ENCODE data around the gene TPO. TPM values are rescaled to one million over a fixed set of nuclear protein-coding genes. Genes with fewer than 3 reads are reported as not detected.

Gene TPO
- total and polyA plus RNA-seq, 11 donors = 3.0 to 13.8 (median 8.4) TPM

DNA sequence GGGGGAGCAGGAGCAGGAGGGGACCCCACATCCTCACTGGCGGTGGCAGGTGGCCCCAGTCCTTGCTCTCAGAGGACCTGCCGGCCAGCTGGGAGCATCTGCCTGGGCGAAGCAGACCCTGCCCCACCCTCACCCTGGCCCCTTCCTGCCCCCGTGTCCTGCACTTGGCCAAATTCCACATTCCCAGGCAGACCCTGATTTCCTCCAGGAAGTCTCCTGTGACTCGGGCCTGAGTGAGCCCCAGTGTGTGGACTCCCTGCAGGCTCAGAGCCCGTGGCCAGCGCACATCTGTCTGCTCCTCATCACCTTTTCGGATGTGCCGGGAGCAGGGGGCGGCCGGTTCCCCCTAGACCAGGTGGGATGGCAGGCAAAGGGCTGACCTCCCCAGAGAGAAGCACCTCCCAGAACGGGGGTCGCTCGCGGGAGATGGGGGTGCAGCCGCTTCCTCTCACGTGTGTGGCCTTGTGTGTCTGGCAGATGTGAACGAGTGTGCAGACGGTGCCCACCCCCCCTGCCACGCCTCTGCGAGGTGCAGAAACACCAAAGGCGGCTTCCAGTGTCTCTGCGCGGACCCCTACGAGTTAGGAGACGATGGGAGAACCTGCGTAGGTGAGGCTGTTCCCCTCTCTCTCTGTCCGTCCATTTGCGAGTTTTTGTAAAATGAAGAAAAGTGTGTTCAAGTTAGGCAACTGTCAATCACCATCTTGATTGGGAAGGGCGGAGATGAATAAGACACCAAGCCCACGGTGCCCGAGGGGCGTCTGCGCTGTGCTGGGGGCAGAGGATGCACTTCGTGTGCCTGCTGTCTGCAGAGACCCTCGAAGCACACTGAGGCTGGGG lies 90.4 kb downstream of the TPO start:
- H3K9me3 ChIP-seq = no peaks in the 10 kb centered on the region
- ATAC-seq = peak in 3 of 4 donors; percentile 32 to 62 (median 37)
- 67 to 78% (median 71%) methylated on average over 32 to 36 of the region's 36 CpGs for WGBS, 4 donors
- H3K27ac ChIP-seq = peak overlapping the region in 1 of 12 donors; percentile 18
- intact Hi-C loops (cut with DNase I) = no loop called here
- H3K36me3 ChIP-seq = no peaks in the 10 kb centered on the region
- peak in 1 of 5 donors; percentile 38 for DNase-seq
- TF ChIP-seq CTCF (IDR thresholded peaks at IDR 0.05) (no peak), POLR2A (IDR thresholded peaks at IDR 0.05) (no peak)
- H3K4me3 ChIP-seq = no peak overlapping the region
- no peaks in the 10 kb centered on the region for H3K27me3 ChIP-seq
- peaks cover 0 to 10% (median 0%) of the 10 kb centered on the region in 12 donors for H3K4me1 ChIP-seq

DNA sequence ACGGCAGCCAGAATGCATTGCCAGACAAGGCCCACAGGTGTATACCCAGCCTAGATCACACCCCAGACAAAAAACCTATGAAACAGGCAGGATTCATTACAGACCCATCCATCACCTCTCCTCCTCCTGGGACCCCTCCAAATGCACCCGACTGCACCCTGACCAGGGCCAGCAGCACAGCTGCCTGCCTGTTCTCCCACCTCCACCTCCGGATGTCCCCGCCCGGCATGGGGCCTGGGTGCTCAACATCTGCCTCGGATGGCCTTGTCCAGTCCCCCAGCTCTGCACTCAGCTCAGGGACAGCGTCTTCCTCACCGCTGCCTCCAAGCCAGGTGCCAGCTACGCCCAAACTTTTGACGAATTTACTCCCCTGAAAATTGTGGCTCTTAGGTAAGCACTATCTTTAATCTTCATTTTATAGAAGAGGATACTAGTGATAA lies 91.1 kb downstream of the TPO start:
- WGBS, 4 donors = 84 to 91% (median 85%) methylated on average over 10 of the region's 10 CpGs
- H3K4me3 ChIP-seq = no peak overlapping the region
- TF ChIP-seq POLR2A (IDR thresholded peaks at IDR 0.05) = no peak
- no peak for TF ChIP-seq CTCF (IDR thresholded peaks at IDR 0.05)
- ATAC-seq (peak in 1 of 4 donors; percentile 14), DNase-seq (peak in 1 of 5 donors; percentile 15)
- intact Hi-C loops (cut with DNase I) = no loop called here
- H3K9me3 ChIP-seq = no peaks in the 10 kb centered on the region
- no peaks in the 10 kb centered on the region for H3K27me3 ChIP-seq
- H3K27ac ChIP-seq = no peak overlapping the region
- peaks cover 0 to 10% (median 0%) of the 10 kb centered on the region in 12 donors for H3K4me1 ChIP-seq
- no peaks in the 10 kb centered on the region for H3K36me3 ChIP-seq

GRCh38 chr2:1505031-1505441 lies 91.8 kb downstream of the TPO start:
- Histone ChIP-seq H3K4me1 (peaks cover 0 to 12% (median 0%) of the 10 kb centered on the region in 12 donors), H3K36me3 (no peaks in the 10 kb centered on the region), H3K27me3 (no peaks in the 10 kb centered on the region), H3K4me3 (no peak overlapping the region), H3K27ac (no peak overlapping the region), H3K9me3 (no peaks in the 10 kb centered on the region)
- peak in 1 of 5 donors; percentile 19 for DNase-seq
- no peak for TF ChIP-seq POLR2A (IDR thresholded peaks at IDR 0.05)
- TF ChIP-seq CTCF (IDR thresholded peaks at IDR 0.05) = no peak
- intact Hi-C loops (cut with DNase I) = no loop called here
- 87 to 90% (median 88%) methylated on average over 10 of the region's 10 CpGs for WGBS, 4 donors
- no peak for ATAC-seq

- ATAC-seq (peak; percentile 84 to 87 (median 84)), DNase-seq (peak in 2 of 5 donors; percentile 39 to 65)
- Histone ChIP-seq H3K9me3 (no peaks in the 10 kb centered on the region), H3K27ac (peak overlapping the region; percentile 40 to 91 (median 68)), H3K4me1 (peaks cover 0 to 11% (median 0%) of the 10 kb centered on the region in 12 donors), H3K4me3 (no peak overlapping the region), H3K27me3 (peaks cover 0 to 12% (median 0%) of the 10 kb centered on the region in 9 donors), H3K36me3 (no peaks in the 10 kb centered on the region)
- intact Hi-C loops (cut with DNase I) = no loop called here
- 48 to 59% (median 54%) methylated on average over 5 of the region's 5 CpGs for WGBS, 4 donors
- TF ChIP-seq POLR2A (IDR thresholded peaks at IDR 0.05) (no peak), CTCF (IDR thresholded peaks at IDR 0.05) (no peak)
Measured at GRCh38 chr2:1509271-1510065, 96.2 kb downstream of the TPO start.
